Karpas-422 (cell line): ENCODE results near the gene TMEM163. TPM values are rescaled to one million over a fixed set of nuclear protein-coding genes. Genes with fewer than 3 reads are reported as not detected.

Experiments
- total RNA-seq: library from RNA; depleted of rRNA; stranded (reverse); fragments of >200 nt; shearing (Covaris generic); gene quantifications from 2 replicates; pipeline ENCODE4 v1.2.3, GENCODE V29; 2014; ENCODE audit warnings: low replicate concordance; rRNA removed

The TMEM163 gene
- total RNA-seq, 1 experiment from 2014 or later: 4.7 TPM

Other genes with a start within 250 kb of the TMEM163 start
- gene ACMSD, start 119.6 kb upstream of the TMEM163 start, total RNA-seq: not detected in 2 replicates
- gene CCNT2, start 199.8 kb upstream of the TMEM163 start, total RNA-seq: 15.0 and 42.9 TPM in 2 replicates